KBM-7 (cell line): Measurements from ENCODE around the gene DDX25.
"Not testable (repeated sequence)": the region's sequence is repeated elsewhere in the genome, so short reads cannot be mapped to it uniquely, and the experiment has no call there.

Experiments used
- DNase-seq: peaks from one replicate; pipeline ENCODE4 v3.0.0-alpha.2; 2015
- in situ Hi-C: fragments of 300-500 bp; cut with MboI; formaldehyde crosslinking; loops from 2 replicates; pipeline ENCODE4 v1.14.3; 2020; ENCODE audit warnings: low sequenced_read_pairs, low pct_unique_long_range_greater_than_20kb, mixed read lengths

Gene DDX25

GRCh38 chr11:125903711-125904659 is at the start of gene DDX25:
TSS of gene DDX25 (plus strand) at chr11:125904508. CDS start at chr11:125904518, 10 bp downstream.
- DNase-seq: peak; percentile 14
- in situ Hi-C loops: no loop called here

GRCh38 chr11:125857670-125858069 is 46.6 kb upstream of the DDX25 start:
- in situ Hi-C loops, DNase-seq: not testable (repeated sequence)

GRCh38 chr11:125862786-125863185 is 41.5 kb upstream of the DDX25 start:
- DNase-seq, in situ Hi-C loops: not testable (repeated sequence)

- DNase-seq: not testable (repeated sequence)
Measured at GRCh38 chr11:125865354-125865753, 39.0 kb upstream of the DDX25 start.

GRCh38 chr11:125869521-125869920 is 34.8 kb upstream of the DDX25 start:
- in situ Hi-C loops: no loop called here
- DNase-seq: no peak

More at GRCh38 chr11:125865354-125865753, 39.0 kb upstream of the DDX25 start:
- in situ Hi-C loops: not testable (repeated sequence)

GRCh38 chr11:125871391-125872137 is 32.7 kb upstream of the DDX25 start:
- in situ Hi-C loops: no loop called here
- peak; percentile 50 for DNase-seq

GRCh38 chr11:125872138-125872491 is 32.2 kb upstream of the DDX25 start:
- DNase-seq: no peak
- in situ Hi-C loops: no loop called here

- DNase-seq: no peak
- in situ Hi-C loops: no loop called here
Measured at GRCh38 chr11:125873881-125874555, 30.3 kb upstream of the DDX25 start.

GRCh38 chr11:125874556-125875124 is 29.7 kb upstream of the DDX25 start:
- in situ Hi-C loops: no loop called here
- DNase-seq: peak; percentile 62

- in situ Hi-C loops: no loop called here
Measured at GRCh38 chr11:125881291-125881690, 23.0 kb upstream of the DDX25 start.

GRCh38 chr11:125883375-125883774 is 20.9 kb upstream of the DDX25 start:
- DNase-seq: no peak
- in situ Hi-C loops: no loop called here

More at GRCh38 chr11:125881291-125881690, 23.0 kb upstream of the DDX25 start:
- DNase-seq: no peak

GRCh38 chr11:125886997-125887372 is 17.3 kb upstream of the DDX25 start:
- no peak for DNase-seq
- in situ Hi-C loops: no loop called here

GRCh38 chr11:125887373-125888324 is 16.7 kb upstream of the DDX25 start, which contains the start of gene HYLS1:
TSS of gene HYLS1 (plus strand) at chr11:125887668. CDS start at chr11:125899369, 11,701 bp downstream.
- DNase-seq: peak; percentile 93
- in situ Hi-C loops: no loop called here

GRCh38 chr11:125890447-125891100 is 13.7 kb upstream of the DDX25 start:
- in situ Hi-C loops: no loop called here
- no peak for DNase-seq

GRCh38 chr11:125892071-125892470 is 12.2 kb upstream of the DDX25 start:
- in situ Hi-C loops: no loop called here
- no peak for DNase-seq

GRCh38 chr11:125892994-125893393 is 11.3 kb upstream of the DDX25 start:
- in situ Hi-C loops: no loop called here
- no peak for DNase-seq

GRCh38 chr11:125901872-125902271 is 2.4 kb upstream of the DDX25 start:
- in situ Hi-C loops: no loop called here
- no peak for DNase-seq
